ENCODE measurements around the gene DMXL1. TPM values are rescaled to one million over a fixed set of nuclear protein-coding genes. Genes with fewer than 3 reads are reported as not detected.

DMXL1 gene
- total RNA-seq, 4 donors from 2014 or later: 38.4 to 157 (median 48.2) TPM

GRCh38 chr5:119286511-119287488, 215.9 kb downstream of the DMXL1 start:
- 93 to 94% methylated on average over 4 to 5 of the region's 8 CpGs for WGBS, 2 donors (ENCODE audit: low coverage in 1 of 2)
- no peak overlapping the region for H3K4me3 ChIP-seq
- H3K9me3 ChIP-seq: no peaks in the 10 kb centered on the region
- H3K36me3 ChIP-seq: no peaks in the 10 kb centered on the region
- no peak overlapping the region for H3K27ac ChIP-seq
- no peak for ATAC-seq
- TF ChIP-seq, protein P1, sequence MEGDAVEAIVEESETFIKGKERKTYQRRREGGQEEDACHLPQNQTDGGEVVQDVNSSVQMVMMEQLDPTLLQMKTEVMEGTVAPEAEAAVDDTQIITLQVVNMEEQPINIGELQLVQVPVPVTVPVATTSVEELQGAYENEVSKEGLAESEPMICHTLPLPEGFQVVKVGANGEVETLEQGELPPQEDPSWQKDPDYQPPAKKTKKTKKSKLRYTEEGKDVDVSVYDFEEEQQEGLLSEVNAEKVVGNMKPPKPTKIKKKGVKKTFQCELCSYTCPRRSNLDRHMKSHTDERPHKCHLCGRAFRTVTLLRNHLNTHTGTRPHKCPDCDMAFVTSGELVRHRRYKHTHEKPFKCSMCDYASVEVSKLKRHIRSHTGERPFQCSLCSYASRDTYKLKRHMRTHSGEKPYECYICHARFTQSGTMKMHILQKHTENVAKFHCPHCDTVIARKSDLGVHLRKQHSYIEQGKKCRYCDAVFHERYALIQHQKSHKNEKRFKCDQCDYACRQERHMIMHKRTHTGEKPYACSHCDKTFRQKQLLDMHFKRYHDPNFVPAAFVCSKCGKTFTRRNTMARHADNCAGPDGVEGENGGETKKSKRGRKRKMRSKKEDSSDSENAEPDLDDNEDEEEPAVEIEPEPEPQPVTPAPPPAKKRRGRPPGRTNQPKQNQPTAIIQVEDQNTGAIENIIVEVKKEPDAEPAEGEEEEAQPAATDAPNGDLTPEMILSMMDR (IDR thresholded peaks at IDR 0.05): no peak
- TF ChIP-seq EP300 (IDR thresholded peaks at IDR 0.05): no peak
- TF ChIP-seq POLR2AphosphoS5 (IDR thresholded peaks at IDR 0.05): no peak
- TF ChIP-seq POLR2A (IDR thresholded peaks at IDR 0.05): no peak
- H3K4me1 ChIP-seq: peaks cover 7 to 54% (median 18%) of the 10 kb centered on the region in 3 donors
- H3K27me3 ChIP-seq: no peaks in the 10 kb centered on the region

DNA sequence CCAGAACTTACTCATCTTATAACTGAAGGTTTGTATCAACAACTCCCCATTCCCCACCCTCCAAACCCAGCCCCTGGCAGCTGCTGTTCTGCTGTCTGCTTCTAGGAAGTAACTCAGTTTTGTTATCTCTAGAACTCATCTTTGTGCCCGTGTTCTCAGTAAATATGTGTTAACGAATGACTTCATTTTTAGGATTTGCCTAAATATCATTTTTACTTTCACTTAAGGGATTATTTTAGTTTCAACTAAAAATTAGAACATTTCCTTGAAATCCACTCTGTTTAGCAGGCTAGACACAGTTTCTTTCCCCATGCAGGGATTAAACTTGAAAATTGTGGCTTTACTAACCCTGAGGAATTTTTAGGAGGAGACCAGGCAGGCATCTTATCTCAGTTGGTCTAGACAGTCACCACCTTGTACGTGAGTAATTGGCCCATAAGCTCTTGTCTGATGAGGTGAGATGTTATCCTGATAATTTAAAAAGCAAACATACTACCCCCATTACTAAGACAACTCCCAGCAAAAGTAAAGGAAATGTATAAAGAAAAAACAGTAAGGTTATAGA, 216.7 kb downstream of the DMXL1 start:
- H3K4me3 ChIP-seq: no peak overlapping the region
- no peaks in the 10 kb centered on the region for H3K36me3 ChIP-seq
- H3K27me3 ChIP-seq: no peaks in the 10 kb centered on the region
- TF ChIP-seq POLR2AphosphoS5 (IDR thresholded peaks at IDR 0.05) (no peak), EP300 (IDR thresholded peaks at IDR 0.05) (no peak), POLR2A (IDR thresholded peaks at IDR 0.05) (no peak)
- TF ChIP-seq, protein P1 (IDR thresholded peaks at IDR 0.05): no peak
- no peak for ATAC-seq
- WGBS, 2 donors (ENCODE audit: low coverage in 1 of 2): 27 to 48% methylated on average over 3 of the region's 3 CpGs
- H3K27ac ChIP-seq: no peak overlapping the region
- no peaks in the 10 kb centered on the region for H3K9me3 ChIP-seq
- peaks cover 7 to 57% (median 18%) of the 10 kb centered on the region in 3 donors for H3K4me1 ChIP-seq

- no peaks in the 10 kb centered on the region for H3K36me3 ChIP-seq
- no peak overlapping the region for H3K4me3 ChIP-seq
- 27 to 47% methylated on average over 2 of the region's 2 CpGs for WGBS, 2 donors (ENCODE audit: low coverage in 1 of 2)
- peaks cover 7 to 57% (median 18%) of the 10 kb centered on the region in 3 donors for H3K4me1 ChIP-seq
- H3K27me3 ChIP-seq: no peaks in the 10 kb centered on the region
- ATAC-seq: no peak
- TF ChIP-seq POLR2AphosphoS5 (IDR thresholded peaks at IDR 0.05) (no peak), EP300 (IDR thresholded peaks at IDR 0.05) (no peak), POLR2A (IDR thresholded peaks at IDR 0.05) (no peak)
- TF ChIP-seq, protein P1 (IDR thresholded peaks at IDR 0.05): no peak
- no peaks in the 10 kb centered on the region for H3K9me3 ChIP-seq
- H3K27ac ChIP-seq: no peak overlapping the region
Measured at GRCh38 chr5:119288379-119289033, 217.6 kb downstream of the DMXL1 start.

- no peaks in the 10 kb centered on the region for H3K36me3 ChIP-seq
- 33 to 38% methylated on average over 2 to 3 of the region's 3 CpGs for WGBS, 2 donors (ENCODE audit: low coverage in 1 of 2)
- H3K4me1 ChIP-seq: peaks cover 7 to 57% (median 18%) of the 10 kb centered on the region in 3 donors
- H3K27ac ChIP-seq: no peak overlapping the region
- no peaks in the 10 kb centered on the region for H3K27me3 ChIP-seq
- TF ChIP-seq EP300 (IDR thresholded peaks at IDR 0.05): no peak
- TF ChIP-seq POLR2AphosphoS5 (IDR thresholded peaks at IDR 0.05): no peak
- TF ChIP-seq POLR2A (IDR thresholded peaks at IDR 0.05): no peak
- TF ChIP-seq, protein P1 (IDR thresholded peaks at IDR 0.05): no peak
- no peaks in the 10 kb centered on the region for H3K9me3 ChIP-seq
- no peak for ATAC-seq
- H3K4me3 ChIP-seq: no peak overlapping the region
Measured at GRCh38 chr5:119289438-119290044, 218.7 kb downstream of the DMXL1 start.

Measured in gastroesophageal sphincter (tissue), 4 donors.